ENCODE data around the gene CLCN1.

DNA sequence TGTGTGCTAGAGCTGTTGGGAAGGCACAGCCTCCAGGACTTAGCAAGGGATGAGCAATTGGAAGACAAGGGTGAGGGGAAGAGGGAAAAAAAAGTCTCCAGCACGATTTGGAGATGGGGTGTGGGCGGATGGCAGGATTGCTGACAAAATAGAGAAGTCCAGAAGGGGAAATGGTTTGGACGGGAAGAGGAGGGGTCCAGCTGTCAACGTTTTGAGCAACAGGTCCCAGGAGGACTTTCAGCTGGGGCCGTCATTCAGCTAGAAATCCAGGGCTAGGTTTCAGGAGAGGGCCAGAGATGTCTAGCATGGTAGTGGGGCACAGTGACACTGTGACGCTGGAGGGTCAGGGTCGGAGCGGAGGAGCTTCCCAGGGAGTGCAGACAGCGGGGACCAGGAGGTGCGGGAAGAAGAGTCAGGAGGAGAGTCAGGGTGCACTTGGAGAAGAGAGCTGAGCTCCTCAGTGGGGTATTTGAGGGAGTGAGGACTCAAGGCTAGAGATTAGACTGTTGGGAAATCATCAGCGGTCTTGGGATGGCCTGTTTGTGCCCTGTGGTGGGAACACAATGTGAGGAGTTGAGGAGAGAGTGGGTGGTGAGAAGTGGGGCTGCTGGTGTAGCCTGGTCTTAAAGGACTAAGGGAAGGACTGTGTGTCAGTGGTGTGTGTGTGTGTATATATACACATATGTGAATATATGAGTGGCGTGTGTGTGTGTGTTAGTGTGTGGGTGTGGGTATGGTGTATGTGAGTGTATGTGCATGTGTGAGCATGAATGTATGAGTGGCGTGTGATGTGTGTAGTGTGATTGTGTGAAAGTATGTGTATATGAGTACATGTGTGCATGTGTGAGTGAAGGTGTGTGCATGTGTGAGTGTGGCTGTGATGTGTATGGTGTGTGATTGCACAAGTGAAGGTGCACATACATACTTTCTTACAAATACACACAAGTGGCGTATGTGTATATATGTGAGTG is 69.0 kb downstream of the CLCN1 start:
- TF ChIP-seq, protein P1, sequence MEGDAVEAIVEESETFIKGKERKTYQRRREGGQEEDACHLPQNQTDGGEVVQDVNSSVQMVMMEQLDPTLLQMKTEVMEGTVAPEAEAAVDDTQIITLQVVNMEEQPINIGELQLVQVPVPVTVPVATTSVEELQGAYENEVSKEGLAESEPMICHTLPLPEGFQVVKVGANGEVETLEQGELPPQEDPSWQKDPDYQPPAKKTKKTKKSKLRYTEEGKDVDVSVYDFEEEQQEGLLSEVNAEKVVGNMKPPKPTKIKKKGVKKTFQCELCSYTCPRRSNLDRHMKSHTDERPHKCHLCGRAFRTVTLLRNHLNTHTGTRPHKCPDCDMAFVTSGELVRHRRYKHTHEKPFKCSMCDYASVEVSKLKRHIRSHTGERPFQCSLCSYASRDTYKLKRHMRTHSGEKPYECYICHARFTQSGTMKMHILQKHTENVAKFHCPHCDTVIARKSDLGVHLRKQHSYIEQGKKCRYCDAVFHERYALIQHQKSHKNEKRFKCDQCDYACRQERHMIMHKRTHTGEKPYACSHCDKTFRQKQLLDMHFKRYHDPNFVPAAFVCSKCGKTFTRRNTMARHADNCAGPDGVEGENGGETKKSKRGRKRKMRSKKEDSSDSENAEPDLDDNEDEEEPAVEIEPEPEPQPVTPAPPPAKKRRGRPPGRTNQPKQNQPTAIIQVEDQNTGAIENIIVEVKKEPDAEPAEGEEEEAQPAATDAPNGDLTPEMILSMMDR (IDR thresholded peaks at IDR 0.05) = no peak
- no peak for TF ChIP-seq POLR2A (IDR thresholded peaks at IDR 0.05)
